ENCODE data around the gene SNX12. TPM values are rescaled to one million over a fixed set of nuclear protein-coding genes. Genes with fewer than 3 reads are reported as not detected.

Gene SNX12
- total RNA-seq (10 to 100 TPM; 28.5 to 66.2 (median 59.2) TPM), polyA plus RNA-seq (10 to 100 TPM; 34.5 to 74.8 TPM)
- long read RNA-seq, donor 1, partial matches to known transcripts, result 0 of 19 reads
- long read RNA-seq, donor 1, other reads (novel, unspliced or antisense), result 16 of 19 reads
- long read RNA-seq, donor 2, transcript SNX12-202 (4 exons, 2,376 nt), result major isoform, 17 of 17 reads
- long read RNA-seq, donor 2, partial matches to known transcripts, result 0 of 17 reads
- long read RNA-seq, donor 2, other reads (novel, unspliced or antisense), result 0 of 17 reads
- long read RNA-seq, donor 3, partial matches to known transcripts, result 0 of 17 reads
- long read RNA-seq, donor 3, other reads (novel, unspliced or antisense), result 16 of 17 reads

- TF ChIP-seq CTCF (IDR thresholded peaks at IDR 0.05), result peak in 2 of 3 donors; percentile 39 to 88
- peak; percentile 54 for TF ChIP-seq POLR2A (IDR thresholded peaks at IDR 0.05)
- TF ChIP-seq EP300 (IDR thresholded peaks at IDR 0.05), result no peak
- no peaks in the 10 kb centered on the region for H3K27me3 ChIP-seq
- H3K4me1 ChIP-seq (ENCODE audit: insufficient read depth), result no peaks in the 10 kb centered on the region
- H3K27ac ChIP-seq, result peak within 1 kb of the TSS; percentile 33 to 57
- 25 to 39% (median 31%) methylated on average over 68 to 73 of the region's 73 CpGs for WGBS, 3 donors
- H3K36me3 ChIP-seq, result no peaks in the 10 kb centered on the region
- peak; percentile 86 to 92 (median 89) for DNase-seq
- no peaks in the 10 kb centered on the region for H3K9me3 ChIP-seq
- peak within 1 kb of the TSS; percentile 48 for H3K4me3 ChIP-seq
- intact Hi-C loops (cut with DNase I), result no loop called here
Measured at GRCh38 chrX:71068044-71068918, at the start of gene SNX12. TSS of gene SNX12 (minus strand) at chrX:71068334. CDS start at chrX:71068306, 28 bp downstream.

- intact Hi-C loops (cut with DNase I), result no loop called here
- WGBS, 3 donors, result 78 to 85% (median 85%) methylated on average over 10 of the region's 10 CpGs
- TF ChIP-seq CTCF (IDR thresholded peaks at IDR 0.05), result no peak
- no peak for TF ChIP-seq POLR2A (IDR thresholded peaks at IDR 0.05)
- TF ChIP-seq EP300 (IDR thresholded peaks at IDR 0.05), result no peak
- Histone ChIP-seq H3K4me3 (peak overlapping the region; percentile 66), H3K4me1 (ENCODE audit: insufficient read depth) (peaks cover 4% of the 10 kb centered on the region), H3K27me3 (no peaks in the 10 kb centered on the region), H3K27ac (no peak overlapping the region), H3K36me3 (no peaks in the 10 kb centered on the region), H3K9me3 (no peaks in the 10 kb centered on the region)
- no peak for DNase-seq
Measured at GRCh38 chrX:71117358-71117757, 49.2 kb upstream of the SNX12 start.

- WGBS, 3 donors, result 53 to 67% (median 56%) methylated on average over 5 of the region's 5 CpGs
- no peak overlapping the region for H3K27ac ChIP-seq
- intact Hi-C loops (cut with DNase I), result no loop called here
- no peaks in the 10 kb centered on the region for H3K36me3 ChIP-seq
- no peaks in the 10 kb centered on the region for H3K9me3 ChIP-seq
- H3K27me3 ChIP-seq, result no peaks in the 10 kb centered on the region
- TF ChIP-seq POLR2A (IDR thresholded peaks at IDR 0.05) (no peak), CTCF (IDR thresholded peaks at IDR 0.05) (no peak), EP300 (IDR thresholded peaks at IDR 0.05) (no peak)
- no peak overlapping the region for H3K4me3 ChIP-seq
- H3K4me1 ChIP-seq (ENCODE audit: insufficient read depth), result no peaks in the 10 kb centered on the region
- DNase-seq, result no peak
Measured at GRCh38 chrX:71111921-71112431, 43.8 kb upstream of the SNX12 start.

- DNase-seq, result no peak
- H3K9me3 ChIP-seq, result no peaks in the 10 kb centered on the region
- WGBS, 3 donors, result 53 to 63% (median 63%) methylated on average over 8 of the region's 8 CpGs
- intact Hi-C loops (cut with DNase I), result no loop called here
- no peaks in the 10 kb centered on the region for H3K4me1 ChIP-seq (ENCODE audit: insufficient read depth)
- H3K4me3 ChIP-seq, result no peak within 1 kb of the TSS
- no peak within 1 kb of the TSS for H3K27ac ChIP-seq
- H3K36me3 ChIP-seq, result no peaks in the 10 kb centered on the region
- TF ChIP-seq CTCF (IDR thresholded peaks at IDR 0.05) (no peak), POLR2A (IDR thresholded peaks at IDR 0.05) (no peak), EP300 (IDR thresholded peaks at IDR 0.05) (no peak)
- no peaks in the 10 kb centered on the region for H3K27me3 ChIP-seq
Measured at GRCh38 chrX:71111141-71111843, 43.2 kb upstream of the SNX12 start, which contains the start of gene IL2RG. TSS of gene IL2RG (minus strand) at chrX:71111577. CDS start at chrX:71111539, 38 bp downstream.

Data from ovary (tissue), 10 donors.